K562 (cell line): Measurements from ENCODE around the gene ZDHHC8. TPM values are rescaled to one million over a fixed set of nuclear protein-coding genes. Genes with fewer than 3 reads are reported as not detected.

Experiments used
- ADNP ChIP-seq: fragments of 200-800 bp; sonication (Bioruptor generic); IDR thresholded peaks from 2 replicates; pipeline ENCODE4 v1.6.1; 2016; ENCODE audit warnings: missing genetic modification characterization, missing compliant biosample characterization
- E2F3 ChIP-seq: fragments of 250-450 bp; sonication (Bioruptor Pico); IDR thresholded peaks from 2 replicates; pipeline ENCODE4 v1.4.0; 2020; ENCODE audit warnings: mild to moderate bottlenecking
- HMG20A ChIP-seq: fragments of 450-650 bp; formaldehyde crosslinking; conservative IDR thresholded peaks from 2 replicates; pipeline ENCODE4 v1.4.0; 2020; ENCODE audit warnings: mild to moderate bottlenecking, mixed read lengths
- POLR2A ChIP-seq: fragments of 450-650 bp; conservative IDR thresholded peaks from 2 replicates; pipeline ENCODE4 v1.6.1; 2016
- RBFOX2 ChIP-seq: fragments of 200-400 bp; formaldehyde crosslinking; IDR thresholded peaks from 2 replicates; pipeline ENCODE4 v1.6.1; 2017; ENCODE audit warnings: low read depth, mild to moderate bottlenecking, low read length, moderate library complexity
- SAFB2 ChIP-seq: fragments of 200-400 bp; formaldehyde crosslinking; IDR thresholded peaks from 2 replicates; pipeline ENCODE4 v1.6.1; 2018; ENCODE audit warnings: borderline replicate concordance, low read length, low read depth, moderate library complexity; ENCODE audit not compliant: severe bottlenecking
- ZNF165 ChIP-seq: fragments of 250-450 bp; sonication (Bioruptor Pico); IDR thresholded peaks from 2 replicates; pipeline ENCODE4 v1.4.0; 2020; ENCODE audit warnings: borderline replicate concordance
- ZNF175 ChIP-seq: fragments of 200-800 bp; sonication (Bioruptor generic); IDR thresholded peaks from 2 replicates; pipeline ENCODE4 v1.6.1; 2016; ENCODE audit warnings: low read depth, mild to moderate bottlenecking, missing genetic modification characterization, missing compliant biosample characterization
- ZNF408 ChIP-seq: fragments of 250-450 bp; sonication (Bioruptor Pico); IDR thresholded peaks from 2 replicates; pipeline ENCODE4 v1.4.0; 2020; ENCODE audit warnings: low read depth, mild to moderate bottlenecking, moderate library complexity
- polyA plus RNA-seq, 8 experiments: library from polyadenylated mRNA; depleted of rRNA in 4 of 8; stranded (reverse) in 5 of 8; unstranded in 3 of 8; fragments of >200 nt; fragmentation: Nextera tagmentation in 2 of 8; fragmentation: Illumina TruSeq in 1 of 8; extraction: Ambion mirVana in 2 of 8; extraction: Trizol in 1 of 8; gene quantifications; 2 replicates each; pipeline versions ENCODE4 v1.2.1 to v1.2.3, GENCODE V29; 2011 to 2014; ENCODE audit warnings: inconsistent platforms in 1 of 8, missing spikeins in 1 of 8
- total RNA-seq, 7 experiments: library from RNA; depleted of rRNA in 6 of 7; stranded (reverse); fragments of >200 nt in 6 of 7; fragmentation: Illumina TruSeq in 2 of 7; extraction: Trizol in 2 of 7; gene quantifications; 2 replicates each; pipeline versions ENCODE4 v1.2.1 to v1.2.3, GENCODE V29; 2011 to 2021; ENCODE audit warnings: low replicate concordance in 1 of 7
- TF ChIP-seq, protein P1 (sequence below), 3 experiments: fragments of 200-800 bp in 1 of 3; sonication (Bioruptor generic) in 1 of 3; sonication (generic) in 1 of 3; formaldehyde crosslinking in 1 of 3; IDR thresholded peaks; 2 replicates each; pipeline versions ENCODE4 v1.6.1 to v1.8.0; 2016 to 2022; ENCODE audit warnings: mild to moderate bottlenecking in 2 of 3, missing compliant biosample characterization in 2 of 3, missing genetic modification characterization in 2 of 3, missing genetic modification reagents in 1 of 3
- TF ChIP-seq, protein P2 (sequence below): fragments of 250-450 bp; sonication (Bioruptor Pico); IDR thresholded peaks from 2 replicates; pipeline ENCODE4 v1.5.0; 2021
- TF ChIP-seq, protein P3 (sequence below): sonication (generic); formaldehyde crosslinking; IDR thresholded peaks from 2 replicates; pipeline ENCODE4 v1.9.0; 2022; ENCODE audit warnings: mild to moderate bottlenecking, missing genetic modification reagents

The ZDHHC8 gene
- total and polyA plus RNA-seq, 9 of the 15 experiments (the other 6 are each of a cell fraction or from before 2014, with no cell fraction given), result 0.04 to 109 (median 16.4) TPM

DNA sequence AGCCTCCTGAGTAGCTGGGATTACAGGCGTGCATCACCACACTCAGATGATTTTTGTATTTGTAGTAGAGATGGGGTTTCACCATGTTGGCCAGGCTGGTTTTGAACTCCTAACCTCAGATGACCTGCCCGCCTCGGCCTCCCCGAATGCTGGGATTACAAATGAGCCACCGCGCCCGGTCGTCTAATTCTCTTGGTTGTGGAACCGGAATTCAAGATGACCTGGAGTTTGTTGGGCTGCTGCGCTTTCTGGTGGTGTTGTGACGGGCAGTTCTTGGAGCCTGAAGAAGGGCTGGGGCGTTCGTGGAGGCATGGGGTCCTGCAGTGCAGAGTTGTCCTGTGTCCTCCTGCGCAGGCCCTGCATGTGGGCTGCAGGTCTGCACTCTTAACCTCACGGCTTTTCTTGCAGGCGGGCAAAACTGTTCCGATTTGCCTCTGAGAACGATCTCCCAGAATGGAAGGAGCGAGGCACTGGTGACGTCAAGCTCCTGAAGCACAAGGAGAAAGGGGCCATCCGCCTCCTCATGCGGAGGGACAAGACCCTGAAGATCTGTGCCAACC lies 9.7 kb upstream of the ZDHHC8 start (continued):
- TF ChIP-seq E2F3 (CRISPR knock-in tag) (no peak), POLR2A (peak; percentile 44; the same call in 1 of the 2 replicates), SAFB2 (no peak), ZNF408 (CRISPR knock-in tag) (no peak), HMG20A (CRISPR knock-in tag) (no peak), RBFOX2 (peak; percentile 72), ZNF175 (CRISPR knock-in tag) (no peak), ADNP (tag) (no peak), ZNF165 (CRISPR knock-in tag) (0 out of 2 replicates have a peak, but pooled peaks have one; percentile 39)
- TF ChIP-seq, protein P1, sequence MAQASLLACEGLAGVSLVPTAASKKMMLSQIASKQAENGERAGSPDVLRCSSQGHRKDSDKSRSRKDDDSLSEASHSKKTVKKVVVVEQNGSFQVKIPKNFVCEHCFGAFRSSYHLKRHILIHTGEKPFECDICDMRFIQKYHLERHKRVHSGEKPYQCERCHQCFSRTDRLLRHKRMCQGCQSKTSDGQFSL (CRISPR knock-in tag; IDR thresholded peaks at IDR 0.05), result no peak
- TF ChIP-seq, protein P1 (tag; IDR thresholded peaks at IDR 0.05), result peak in 1 of 2 experiments; percentile 20; a peak in 1 of 4 replicates
- TF ChIP-seq, protein P2, sequence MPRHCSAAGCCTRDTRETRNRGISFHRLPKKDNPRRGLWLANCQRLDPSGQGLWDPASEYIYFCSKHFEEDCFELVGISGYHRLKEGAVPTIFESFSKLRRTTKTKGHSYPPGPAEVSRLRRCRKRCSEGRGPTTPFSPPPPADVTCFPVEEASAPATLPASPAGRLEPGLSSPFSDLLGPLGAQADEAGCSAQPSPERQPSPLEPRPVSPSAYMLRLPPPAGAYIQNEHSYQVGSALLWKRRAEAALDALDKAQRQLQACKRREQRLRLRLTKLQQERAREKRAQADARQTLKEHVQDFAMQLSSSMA (CRISPR knock-in tag), result no peak
- TF ChIP-seq, protein P3, sequence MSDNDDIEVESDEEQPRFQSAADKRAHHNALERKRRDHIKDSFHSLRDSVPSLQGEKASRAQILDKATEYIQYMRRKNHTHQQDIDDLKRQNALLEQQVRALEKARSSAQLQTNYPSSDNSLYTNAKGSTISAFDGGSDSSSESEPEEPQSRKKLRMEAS (CRISPR knock-in tag), result no peak
